NCI-H187 treated with DMSO at 0.1 percent for 48 hours (cell line): Measurements from ENCODE around the gene GXYLT2.

ENCODE experiments used
- DNase-seq: peaks from one replicate; lab custom pipeline; 2025; lab: John Stamatoyannopoulos, UW

GXYLT2 gene

GRCh38 chr3:73018298-73018697, 130.5 kb downstream of the GXYLT2 start:
- DNase-seq = no peak

GRCh38 chr3:73018790-73019441, 131.1 kb downstream of the GXYLT2 start:
- no peak for DNase-seq

- DNase-seq = no peak
Observed at GRCh38 chr3:73021301-73021835, 133.5 kb downstream of the GXYLT2 start.

- DNase-seq = no peak
Observed at GRCh38 chr3:73024836-73025235, 137.0 kb downstream of the GXYLT2 start.

GRCh38 chr3:73026111-73026759, 138.4 kb downstream of the GXYLT2 start:
- no peak for DNase-seq
